PC-9 (cell line): Measurements from ENCODE around the gene PTGER3. TPM values are rescaled to one million over a fixed set of nuclear protein-coding genes. Genes with fewer than 3 reads are reported as not detected.

Experiments used
- BruUV-seq: library from RNA; stranded (reverse); fragments of 400-500 nt; replicated peaks from 2 replicates; lab custom pipeline; 2021; lab: Mats Ljungman, UMichigan
- CTCF ChIA-PET: fragments of 300-600 bp; sonication (Branson Sonifier 250); formaldehyde crosslinking; loops from one replicate; lab custom pipeline; 2022; ENCODE audit warnings: antibody characterized with exemption; lab: Charles Lee
- POLR2A ChIA-PET: fragments of 300-600 bp; sonication (Branson Sonifier 250); formaldehyde crosslinking; loops from one replicate; lab custom pipeline; 2022; ENCODE audit warnings: antibody characterized with exemption; ENCODE audit not compliant: unreplicated experiment; lab: Charles Lee
- DNase-seq, 2 experiments: peaks; one replicate each; pipeline versions ENCODE4 v3.0.0 to v3.0.0-alpha.2; 2015 to 2022; ENCODE audit warnings: mixed read lengths in 1 of 2
- H2AFZ ChIP-seq: fragments of 200-600 bp; sonication (generic); 2 replicates; pipeline ENCODE4 v1.8.1; 2017; ENCODE audit warnings: antibody characterized with exemption
- H3F3A ChIP-seq: fragments of 200-600 bp; sonication (generic); 2 replicates; pipeline ENCODE4 v1.8.1; 2017; ENCODE audit warnings: antibody characterized with exemption, mild to moderate bottlenecking, low read depth; ENCODE audit not compliant: insufficient read depth
- H3K27ac ChIP-seq: fragments of 200-600 bp; sonication (generic); 2 replicates; pipeline ENCODE4 v1.6.1; 2016; ENCODE audit warnings: mixed run types
- H3K27me3 ChIP-seq: fragments of 200-600 bp; sonication (generic); 2 replicates; pipeline ENCODE4 v1.6.1; 2016; ENCODE audit warnings: low read depth, mixed run types; ENCODE audit not compliant: insufficient read depth
- H3K36me3 ChIP-seq: fragments of 200-600 bp; sonication (generic); 2 replicates; pipeline ENCODE4 v1.6.1; 2016; ENCODE audit warnings: low read depth, mixed run types
- H3K4me1 ChIP-seq: fragments of 200-600 bp; sonication (generic); replicated peaks from 2 replicates; pipeline ENCODE4 v1.6.1; 2016; ENCODE audit warnings: mixed run types; ENCODE audit not compliant: insufficient read depth
- H3K4me2 ChIP-seq: fragments of 200-600 bp; sonication (generic); 2 replicates; pipeline ENCODE4 v1.6.1; 2017; ENCODE audit warnings: mixed run types
- H3K4me3 ChIP-seq: fragments of 200-600 bp; sonication (generic); 2 replicates; pipeline ENCODE4 v1.6.1; 2016; ENCODE audit warnings: mixed run types
- H3K79me2 ChIP-seq: fragments of 200-600 bp; sonication (generic); 2 replicates; pipeline ENCODE4 v1.6.1; 2017; ENCODE audit warnings: low read depth, mixed run types
- H3K9me2 ChIP-seq: fragments of 200-600 bp; sonication (generic); 2 replicates; pipeline ENCODE4 v1.8.1; 2017; ENCODE audit warnings: mild to moderate bottlenecking; ENCODE audit not compliant: insufficient read depth
- H3K9me3 ChIP-seq: fragments of 200-600 bp; sonication (generic); 2 replicates; pipeline ENCODE4 v1.8.1; 2016; ENCODE audit warnings: low read depth; ENCODE audit not compliant: insufficient read depth
- H4K20me1 ChIP-seq: fragments of 200-600 bp; sonication (generic); 2 replicates; pipeline ENCODE4 v1.8.1; 2017; ENCODE audit not compliant: insufficient read depth
- CTCF ChIP-seq: fragments of 200-600 bp; sonication (generic); conservative IDR thresholded peaks from 2 replicates; pipeline ENCODE4 v1.6.1; 2017; ENCODE audit warnings: mixed run types, antibody characterized with exemption, mild to moderate bottlenecking, moderate library complexity
- EZH2 ChIP-seq: fragments of 200-600 bp; sonication (generic); IDR thresholded peaks from 2 replicates; pipeline ENCODE4 v1.8.0; 2017; ENCODE audit warnings: antibody characterized with exemption, low read depth
- intact Hi-C: fragments of 100-400 bp; cut with micrococcal nuclease; formaldehyde crosslinking; loops from one replicate; pipeline ENCODE4 v1.10.0; 2022; ENCODE audit not compliant: unreplicated experiment
- total RNA-seq: library from RNA; stranded (reverse); gene quantifications from 2 replicates; pipeline ENCODE4 v1.2.3, GENCODE V29; 2021

PTGER3 gene
- total RNA-seq, 1 experiment from 2014 or later = 0.13 TPM

- H3K9me2 ChIP-seq = no peaks in the 10 kb centered on the region
- H3K36me3 ChIP-seq = no peaks in the 10 kb centered on the region
- H3K4me1 ChIP-seq = no peaks in the 10 kb centered on the region
- no peak for TF ChIP-seq EZH2
- H3K27me3 ChIP-seq = no peaks in the 10 kb centered on the region
- no peaks in the 10 kb centered on the region for H3K79me2 ChIP-seq
- H3K4me3 ChIP-seq = no peak overlapping the region
- CTCF ChIA-PET = no interaction called here
- intact Hi-C loops = no loop called here
- POLR2A ChIA-PET = no interaction called here
- no peak overlapping the region for H3K27ac ChIP-seq
- H2AFZ ChIP-seq = no peak overlapping the region
- H4K20me1 ChIP-seq = no peaks in the 10 kb centered on the region
- no peaks in the 10 kb centered on the region for H3F3A ChIP-seq
- H3K9me3 ChIP-seq = no peaks in the 10 kb centered on the region
- DNase-seq = no peak
- BruUV-seq = no TSS peak
- H3K4me2 ChIP-seq = no peak overlapping the region
These were observed 86.1 kb downstream of the PTGER3 start for GRCh38 chr1:70961374-70961975.

- no peaks in the 10 kb centered on the region for H3K79me2 ChIP-seq
- CTCF ChIA-PET = no interaction called here
- no peak overlapping the region for H2AFZ ChIP-seq
- H3K27ac ChIP-seq = no peak overlapping the region
- H3K36me3 ChIP-seq = no peaks in the 10 kb centered on the region
- H3K4me1 ChIP-seq = no peaks in the 10 kb centered on the region
- no peaks in the 10 kb centered on the region for H3K27me3 ChIP-seq
- TF ChIP-seq CTCF (no peak), EZH2 (no peak)
- H3K9me3 ChIP-seq = no peaks in the 10 kb centered on the region
- POLR2A ChIA-PET = no interaction called here
- H3F3A ChIP-seq = no peaks in the 10 kb centered on the region
- no peaks in the 10 kb centered on the region for H4K20me1 ChIP-seq
- DNase-seq = no peak
- no peaks in the 10 kb centered on the region for H3K9me2 ChIP-seq
- no peak overlapping the region for H3K4me2 ChIP-seq
- BruUV-seq = no TSS peak
- intact Hi-C loops = no loop called here
- H3K4me3 ChIP-seq = no peak overlapping the region
These were observed 99.1 kb downstream of the PTGER3 start for GRCh38 chr1:70948396-70949017.

- no peaks in the 10 kb centered on the region for H3K9me2 ChIP-seq
- no peaks in the 10 kb centered on the region for H3K27me3 ChIP-seq
- TF ChIP-seq EZH2 (no peak), CTCF (no peak)
- no peak overlapping the region for H3K27ac ChIP-seq
- H4K20me1 ChIP-seq = no peaks in the 10 kb centered on the region
- intact Hi-C loops = no loop called here
- H3F3A ChIP-seq = no peaks in the 10 kb centered on the region
- H3K79me2 ChIP-seq = no peaks in the 10 kb centered on the region
- no peak overlapping the region for H2AFZ ChIP-seq
- H3K36me3 ChIP-seq = no peaks in the 10 kb centered on the region
- H3K4me1 ChIP-seq = no peaks in the 10 kb centered on the region
- H3K4me2 ChIP-seq = no peak overlapping the region
- ChIA-PET CTCF (no interaction called here), POLR2A (no interaction called here)
- H3K9me3 ChIP-seq = no peaks in the 10 kb centered on the region
- no peak for DNase-seq
- BruUV-seq = no TSS peak
- no peak overlapping the region for H3K4me3 ChIP-seq
These were observed 99.8 kb downstream of the PTGER3 start for GRCh38 chr1:70947835-70948234.

GRCh38 chr1:70945676-70946075 is 101.9 kb downstream of the PTGER3 start:
- no peak overlapping the region for H3K4me3 ChIP-seq
- H3K36me3 ChIP-seq = no peaks in the 10 kb centered on the region
- H3K79me2 ChIP-seq = no peaks in the 10 kb centered on the region
- no TSS peak for BruUV-seq
- TF ChIP-seq EZH2 (no peak), CTCF (no peak)
- ChIA-PET CTCF (no interaction called here), POLR2A (no interaction called here)
- intact Hi-C loops = no loop called here
- no peak overlapping the region for H2AFZ ChIP-seq
- DNase-seq = no peak
- H3K27ac ChIP-seq = no peak overlapping the region
- H3K9me3 ChIP-seq = no peaks in the 10 kb centered on the region
- no peaks in the 10 kb centered on the region for H3K27me3 ChIP-seq
- no peaks in the 10 kb centered on the region for H4K20me1 ChIP-seq
- no peaks in the 10 kb centered on the region for H3K9me2 ChIP-seq
- no peaks in the 10 kb centered on the region for H3F3A ChIP-seq
- no peaks in the 10 kb centered on the region for H3K4me1 ChIP-seq
- H3K4me2 ChIP-seq = no peak overlapping the region
